Stomach (tissue), 9 donors: ENCODE results near the gene MRPS15. TPM values are rescaled to one million over a fixed set of nuclear protein-coding genes. Genes with fewer than 3 reads are reported as not detected.
A peak's percentile ranks its signal among the peaks of the same experiment; 100 is the strongest.

ENCODE experiments used
- DNase-seq, 2 donors: peaks; one replicate each; pipeline versions ENCODE4 v3.0.0 to v3.0.0-alpha.2; 2013 to 2019
- H3K27ac ChIP-seq, 5 donors: fragments of 200-600 bp in 4 of 5; sonication (generic) in 4 of 5; one replicate each; pipeline ENCODE4 v1.5.1; 2013 to 2019; ENCODE audit warnings: mild to moderate bottlenecking in 1 of 5, moderate library complexity in 1 of 5
- H3K27me3 ChIP-seq, 3 donors: fragments of 200-600 bp; sonication (generic); one replicate each; pipeline ENCODE4 v1.5.1; 2017 to 2019; ENCODE audit warnings: mixed run types in 1 of 3
- H3K36me3 ChIP-seq, 4 donors: fragments of 200-600 bp; sonication (generic); 1 replicate in 3 of 4; 2 replicates in 1 of 4; pipeline ENCODE4 v1.5.1; 2016 to 2019
- H3K4me1 ChIP-seq, 4 donors: fragments of 200-600 bp; sonication (generic); one replicate each; pipeline ENCODE4 v1.5.1; 2016 to 2019
- H3K4me3 ChIP-seq, 4 donors: fragments of 200-600 bp; sonication (generic) in 3 of 4; one replicate each; pipeline ENCODE4 v1.5.1; 2016 to 2019; ENCODE audit warnings: mild to moderate bottlenecking in 1 of 4
- H3K9me3 ChIP-seq, 4 donors: fragments of 200-600 bp; sonication (generic); one replicate each; pipeline ENCODE4 v1.5.1; 2016 to 2019
- CTCF ChIP-seq, 7 experiments: fragments of 450-650 bp in 4 of 7; fragments of 200-600 bp in 3 of 7; sonication (generic) in 3 of 7; IDR thresholded peaks; one replicate each; pipeline ENCODE4 v1.5.1; 2016 to 2019; ENCODE audit warnings: antibody characterized with exemption in 7 of 7, control low read depth in 2 of 7, mild to moderate bottlenecking in 1 of 7
- EP300 ChIP-seq: sonication (generic); formaldehyde crosslinking; IDR thresholded peaks from one replicate; pipeline ENCODE4 v1.6.1; 2017; ENCODE audit warnings: antibody characterized with exemption
- POLR2A ChIP-seq, 4 donors: fragments of 450-650 bp; IDR thresholded peaks; one replicate each; pipeline ENCODE4 v1.6.1; 2016; ENCODE audit warnings: antibody characterized with exemption in 4 of 4, control low read depth in 2 of 4, mild to moderate bottlenecking in 1 of 4, moderate library complexity in 1 of 4
- POLR2AphosphoS5 ChIP-seq, 3 donors: sonication (generic); formaldehyde crosslinking; IDR thresholded peaks; one replicate each; pipeline ENCODE4 v1.6.1; 2016; ENCODE audit warnings: antibody characterized with exemption in 3 of 3
- WGBS, 5 donors: extraction: QIAGEN DNeasy Blood & Tissue Kit in 3 of 5; methylation state at CpG; one replicate each; pipeline versions ENCODE4 v1.1.5 to v1.1.7; 2013 to 2018; 5-methylcytosine and 5-hydroxymethylcytosine counted together
- intact Hi-C: fragments of 100-400 bp; cut with DNase I; formaldehyde crosslinking; loops from one replicate; pipeline ENCODE4 v1.15.1; 2023; ENCODE audit warnings: low total_unique reads
- polyA plus RNA-seq, 3 donors: library from polyadenylated mRNA; stranded (reverse); fragments of 200-250 nt; gene quantifications; one replicate each; pipeline ENCODE4 v1.2.3, GENCODE V29; 2013
- total RNA-seq, 5 donors: library from RNA; depleted of rRNA; stranded (reverse); fragments of >200 nt; gene quantifications; one replicate each; pipeline versions ENCODE4 v1.1.0 to v1.2.3, GENCODE V29; 2014 to 2016
- donor health status: healthy with polysubstance abuse.
- donor health status: Bipolar disorder and iron deficiency.
- donor health status: healthy.

MRPS15 gene
- total and polyA plus RNA-seq, 8 donors: 21.9 to 163 (median 91.9) TPM

- no peaks in the 10 kb centered on the region for H3K27me3 ChIP-seq
- intact Hi-C loops: no loop called here
- TF ChIP-seq POLR2AphosphoS5 (IDR thresholded peaks at IDR 0.05) (no peak), EP300 (no peak), POLR2A (IDR thresholded peaks at IDR 0.05) (no peak), CTCF (IDR thresholded peaks at IDR 0.05) (no peak)
- no peaks in the 10 kb centered on the region for H3K4me1 ChIP-seq
- H3K4me3 ChIP-seq: no peak overlapping the region
- H3K36me3 ChIP-seq: peaks cover 3 to 54% (median 24%) of the 10 kb centered on the region in 4 donors
- no peak overlapping the region for H3K27ac ChIP-seq
- WGBS, 5 donors: 59 to 89% (median 87%) methylated on average over 3 of the region's 3 CpGs
- no peaks in the 10 kb centered on the region for H3K9me3 ChIP-seq
- DNase-seq: no peak
Observed at GRCh38 chr1:36440044-36440443, 24.1 kb downstream of the MRPS15 start.

- Histone ChIP-seq H3K27ac (no peak overlapping the region), H3K27me3 (no peaks in the 10 kb centered on the region), H3K9me3 (no peaks in the 10 kb centered on the region), H3K4me1 (peaks cover 0 to 3% (median 0%) of the 10 kb centered on the region in 4 donors), H3K4me3 (no peak overlapping the region), H3K36me3 (peaks cover 3 to 59% (median 24%) of the 10 kb centered on the region in 4 donors)
- no peak for DNase-seq
- TF ChIP-seq POLR2AphosphoS5 (IDR thresholded peaks at IDR 0.05) (no peak), POLR2A (IDR thresholded peaks at IDR 0.05) (no peak), CTCF (IDR thresholded peaks at IDR 0.05) (no peak), EP300 (no peak)
- WGBS, 5 donors: 82 to 95% (median 89%) methylated on average over 4 of the region's 4 CpGs
- intact Hi-C loops: no loop called here
Observed at GRCh38 chr1:36438715-36439114, 25.5 kb downstream of the MRPS15 start.

GRCh38 chr1:36436821-36437220 lies 27.4 kb downstream of the MRPS15 start:
- intact Hi-C loops: no loop called here
- H3K9me3 ChIP-seq: no peaks in the 10 kb centered on the region

GRCh38 chr1:36433102-36433501 lies 31.1 kb downstream of the MRPS15 start:
- H3K27me3 ChIP-seq: no peaks in the 10 kb centered on the region
- H3K4me3 ChIP-seq: no peak overlapping the region
- no peaks in the 10 kb centered on the region for H3K9me3 ChIP-seq
- 21 to 45% (median 27%) methylated on average over 1 of the region's 1 CpG for WGBS, 5 donors
- DNase-seq: no peak
- H3K27ac ChIP-seq: peak overlapping the region in 4 of 5 donors; percentile 30 to 62 (median 46)
- peaks cover 12 to 71% (median 39%) of the 10 kb centered on the region in 4 donors for H3K36me3 ChIP-seq
- peaks cover 0 to 21% (median 16%) of the 10 kb centered on the region in 4 donors for H3K4me1 ChIP-seq
- intact Hi-C loops: no loop called here
- TF ChIP-seq POLR2AphosphoS5 (IDR thresholded peaks at IDR 0.05) (no peak), EP300 (no peak), CTCF (IDR thresholded peaks at IDR 0.05) (no peak), POLR2A (IDR thresholded peaks at IDR 0.05) (no peak)

More at GRCh38 chr1:36436821-36437220, 27.4 kb downstream of the MRPS15 start:
- 70 to 91% (median 74%) methylated on average over 1 of the region's 1 CpG for WGBS, 5 donors
- Histone ChIP-seq H3K27ac (no peak overlapping the region), H3K36me3 (peaks cover 3 to 67% (median 28%) of the 10 kb centered on the region in 4 donors), H3K4me1 (peaks cover 0 to 19% (median 14%) of the 10 kb centered on the region in 4 donors), H3K27me3 (no peaks in the 10 kb centered on the region), H3K4me3 (no peak overlapping the region)
- TF ChIP-seq POLR2AphosphoS5 (IDR thresholded peaks at IDR 0.05) (no peak), CTCF (IDR thresholded peaks at IDR 0.05) (no peak), EP300 (no peak), POLR2A (IDR thresholded peaks at IDR 0.05) (no peak)
- DNase-seq: no peak
